ENCODE data around the gene KRT38.

- TF ChIP-seq CTCF (IDR thresholded peaks at IDR 0.05), result no peak
- TF ChIP-seq POLR2A (IDR thresholded peaks at IDR 0.05), result no peak
- no peak for TF ChIP-seq POLR2AphosphoS5 (IDR thresholded peaks at IDR 0.05)
Observed at GRCh38 chr17:41415411-41415810, 25.4 kb downstream of the KRT38 start.
